Vagina (tissue), 2 donors: ENCODE measurements around the gene STARD13. TPM values are rescaled to one million over a fixed set of nuclear protein-coding genes. Genes with fewer than 3 reads are reported as not detected.
A peak's percentile ranks its signal among the peaks of the same experiment; 100 is the strongest.
"Not testable (repeated sequence)": the region's sequence is repeated elsewhere in the genome, so short reads cannot be mapped to it uniquely, and the experiment has no call there.

ENCODE experiments used
- DNase-seq, 2 donors: peaks; one replicate each; pipeline ENCODE4 v3.0.0-alpha.2; 2017; ENCODE audit errors: extremely low spot score in 2 of 2
- H3K27ac ChIP-seq: fragments of 200-600 bp; sonication (generic); one replicate; pipeline ENCODE4 v1.5.1; 2019
- H3K27me3 ChIP-seq: fragments of 200-600 bp; sonication (generic); one replicate; pipeline ENCODE4 v1.5.1; 2019
- H3K36me3 ChIP-seq, 2 donors: fragments of 200-600 bp; sonication (generic); one replicate each; pipeline ENCODE4 v1.5.1; 2017 to 2019
- H3K4me1 ChIP-seq: fragments of 200-600 bp; sonication (generic); one replicate; pipeline ENCODE4 v1.5.1; 2019
- H3K4me3 ChIP-seq, 2 donors: fragments of 200-600 bp; sonication (generic); 1 replicate in 1 of 2; 2 replicates in 1 of 2; pipeline ENCODE4 v1.5.1; 2016 to 2019
- H3K9me3 ChIP-seq: fragments of 200-600 bp; sonication (generic); one replicate; pipeline ENCODE4 v1.5.1; 2019
- POLR2A ChIP-seq, 2 donors: fragments of 450-650 bp; IDR thresholded peaks; one replicate each; pipeline ENCODE4 v1.6.1; 2017; ENCODE audit warnings: antibody characterized with exemption in 2 of 2, mild to moderate bottlenecking in 2 of 2, moderate library complexity in 2 of 2
- POLR2AphosphoS5 ChIP-seq, 2 donors: sonication (generic); formaldehyde crosslinking; IDR thresholded peaks; one replicate each; pipeline ENCODE4 v1.9.0; 2017; ENCODE audit warnings: antibody characterized with exemption in 2 of 2, mild to moderate bottlenecking in 2 of 2, low read depth in 1 of 2; ENCODE audit not compliant: insufficient read depth in 1 of 2
- intact Hi-C: fragments of 100-400 bp; cut with DNase I; formaldehyde crosslinking; loops from one replicate; pipeline ENCODE4 v1.15.1; 2023
- total RNA-seq: library from RNA; depleted of rRNA; stranded (reverse); fragments of >200 nt; gene quantifications from one replicate; pipeline ENCODE4 v1.2.3, GENCODE V29; 2016
- TF ChIP-seq, protein P1 (sequence below), 3 experiments: fragments of 450-650 bp in 2 of 3; fragments of 200-600 bp in 1 of 3; sonication (generic) in 1 of 3; IDR thresholded peaks; one replicate each; pipeline ENCODE4 v1.5.1; 2017 to 2019; ENCODE audit warnings: antibody characterized with exemption in 3 of 3, mild to moderate bottlenecking in 2 of 3, moderate library complexity in 2 of 3

STARD13 gene
- total RNA-seq, 1 donor from 2014 or later = 33.1 TPM

DNA sequence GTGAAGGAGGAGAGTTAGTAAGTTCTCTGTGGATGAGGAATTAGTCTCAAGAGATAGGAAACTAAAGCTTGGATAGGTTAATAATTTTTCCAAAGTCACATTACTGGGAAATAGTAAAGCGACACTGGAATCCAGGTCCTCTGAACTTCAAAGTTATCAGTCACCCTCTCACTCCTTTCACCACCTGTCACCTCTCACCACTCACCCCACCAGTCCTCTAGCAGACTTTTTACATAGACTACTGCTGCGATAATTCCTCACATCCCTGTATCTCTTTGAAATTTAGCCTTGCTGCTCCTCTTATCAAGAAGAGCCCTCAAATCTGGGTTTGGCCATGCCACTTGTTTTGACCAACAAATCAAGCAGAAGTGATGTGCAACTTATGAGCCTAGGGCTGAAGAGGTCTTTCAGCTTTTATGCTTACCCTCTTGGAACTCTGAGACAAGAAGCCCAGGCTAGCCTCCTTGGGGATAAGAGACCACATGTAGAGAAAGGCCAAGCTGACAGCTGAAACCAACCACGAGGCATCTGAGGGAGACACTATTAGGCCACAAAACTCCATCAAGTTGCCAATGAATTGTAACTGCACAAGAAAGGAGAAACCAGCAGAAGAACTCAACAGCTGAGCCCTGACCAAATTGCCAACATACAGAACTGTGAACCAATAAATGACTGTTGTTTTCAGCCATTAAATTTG lies 41.2 kb downstream of the STARD13 start:
- TF ChIP-seq POLR2AphosphoS5 (IDR thresholded peaks at IDR 0.05; ENCODE audit: insufficient read depth in 1 of 2, low read depth in 1 of 2) (no peak), POLR2A (IDR thresholded peaks at IDR 0.05) (no peak)
- TF ChIP-seq, protein P1, sequence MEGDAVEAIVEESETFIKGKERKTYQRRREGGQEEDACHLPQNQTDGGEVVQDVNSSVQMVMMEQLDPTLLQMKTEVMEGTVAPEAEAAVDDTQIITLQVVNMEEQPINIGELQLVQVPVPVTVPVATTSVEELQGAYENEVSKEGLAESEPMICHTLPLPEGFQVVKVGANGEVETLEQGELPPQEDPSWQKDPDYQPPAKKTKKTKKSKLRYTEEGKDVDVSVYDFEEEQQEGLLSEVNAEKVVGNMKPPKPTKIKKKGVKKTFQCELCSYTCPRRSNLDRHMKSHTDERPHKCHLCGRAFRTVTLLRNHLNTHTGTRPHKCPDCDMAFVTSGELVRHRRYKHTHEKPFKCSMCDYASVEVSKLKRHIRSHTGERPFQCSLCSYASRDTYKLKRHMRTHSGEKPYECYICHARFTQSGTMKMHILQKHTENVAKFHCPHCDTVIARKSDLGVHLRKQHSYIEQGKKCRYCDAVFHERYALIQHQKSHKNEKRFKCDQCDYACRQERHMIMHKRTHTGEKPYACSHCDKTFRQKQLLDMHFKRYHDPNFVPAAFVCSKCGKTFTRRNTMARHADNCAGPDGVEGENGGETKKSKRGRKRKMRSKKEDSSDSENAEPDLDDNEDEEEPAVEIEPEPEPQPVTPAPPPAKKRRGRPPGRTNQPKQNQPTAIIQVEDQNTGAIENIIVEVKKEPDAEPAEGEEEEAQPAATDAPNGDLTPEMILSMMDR (IDR thresholded peaks at IDR 0.05) = no peak
- no peak overlapping the region for H3K27ac ChIP-seq
- H3K4me3 ChIP-seq = no peak overlapping the region
- H3K36me3 ChIP-seq = no peaks in the 10 kb centered on the region
- no peaks in the 10 kb centered on the region for H3K4me1 ChIP-seq
- intact Hi-C loops = no loop called here
- H3K9me3 ChIP-seq = no peaks in the 10 kb centered on the region
- H3K27me3 ChIP-seq = no peaks in the 10 kb centered on the region
- DNase-seq = no peak

DNA sequence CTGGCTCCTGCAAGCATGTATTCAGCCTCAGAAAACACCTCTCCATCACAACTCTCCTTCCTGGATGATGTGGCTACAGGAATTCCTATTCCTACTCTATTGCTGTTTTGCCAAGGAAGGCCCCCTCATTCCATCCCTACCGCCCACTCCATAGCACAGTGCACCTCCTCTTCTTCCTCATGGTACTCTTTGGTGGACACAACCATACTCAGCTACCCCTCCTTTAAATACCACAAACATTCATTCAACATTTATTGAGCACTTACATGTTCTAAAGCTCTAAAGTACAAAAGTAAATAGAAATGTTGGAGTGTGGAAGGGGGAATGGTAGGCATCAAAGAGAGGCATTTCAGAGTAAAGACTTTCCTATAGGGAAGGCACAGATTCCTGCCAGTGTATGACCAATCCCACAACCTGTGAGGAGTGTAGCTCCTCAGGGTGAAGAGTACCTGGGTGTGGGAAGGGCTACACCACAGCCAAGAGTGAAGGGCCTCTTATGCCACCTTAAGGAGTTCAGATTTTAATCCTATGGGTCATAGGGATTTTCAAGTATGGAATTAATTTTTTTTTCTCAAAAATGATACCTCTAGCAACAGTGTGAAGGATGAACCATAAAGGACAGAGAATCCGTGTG lies 42.5 kb downstream of the STARD13 start:
- Histone ChIP-seq H3K4me3 (no peak overlapping the region), H3K4me1 (no peaks in the 10 kb centered on the region), H3K27ac (no peak overlapping the region), H3K36me3 (no peaks in the 10 kb centered on the region), H3K27me3 (no peaks in the 10 kb centered on the region), H3K9me3 (no peaks in the 10 kb centered on the region)
- intact Hi-C loops = no loop called here
- DNase-seq = no peak
- TF ChIP-seq, protein P1 (IDR thresholded peaks at IDR 0.05) = no peak
- TF ChIP-seq POLR2A (IDR thresholded peaks at IDR 0.05) (no peak), POLR2AphosphoS5 (IDR thresholded peaks at IDR 0.05; ENCODE audit: insufficient read depth in 1 of 2, low read depth in 1 of 2) (no peak)

DNA sequence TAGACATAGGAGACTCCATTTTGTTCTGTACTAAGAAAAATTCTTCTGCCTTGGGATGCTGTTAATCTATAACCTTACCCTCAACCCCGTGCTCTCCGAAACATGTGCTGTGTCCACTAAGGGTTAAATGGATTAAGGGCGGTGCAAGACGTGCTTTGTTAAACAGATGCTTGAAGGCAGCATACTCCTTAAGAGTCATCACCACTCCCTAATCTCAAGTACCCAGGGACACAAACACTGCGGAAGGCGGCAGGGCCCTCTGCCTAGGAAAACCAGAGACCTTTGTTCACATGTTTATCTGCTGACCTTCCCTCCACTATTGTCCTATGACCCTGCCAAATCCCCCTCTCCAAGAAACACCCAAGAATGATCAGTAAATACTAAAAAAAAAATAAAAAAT lies 43.2 kb downstream of the STARD13 start:
- H3K4me1 ChIP-seq, DNase-seq, H3K36me3 ChIP-seq, H3K9me3 ChIP-seq, intact Hi-C loops, H3K4me3 ChIP-seq, H3K27ac ChIP-seq, H3K27me3 ChIP-seq: not testable (repeated sequence)

DNA sequence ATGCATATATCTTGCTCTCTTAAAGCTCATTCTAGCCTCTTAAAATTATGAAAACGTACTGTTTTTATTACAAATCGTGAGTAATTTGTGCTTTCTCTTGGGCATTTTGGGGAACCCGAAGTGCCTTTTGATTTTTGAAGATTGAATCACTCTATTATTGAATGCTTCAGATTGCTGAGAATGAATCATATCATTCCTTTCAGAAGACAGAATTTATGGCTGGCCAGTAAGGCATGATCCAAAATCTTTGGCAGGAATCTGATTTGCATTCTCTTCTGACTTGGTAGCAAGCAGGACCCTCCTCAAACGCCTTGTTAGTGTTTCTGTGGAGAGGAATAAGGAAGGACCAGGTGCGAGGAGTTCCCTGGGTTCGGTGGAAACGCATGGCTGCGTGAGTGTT lies 49.5 kb downstream of the STARD13 start:
- TF ChIP-seq, protein P1 (IDR thresholded peaks at IDR 0.05) = no peak
- TF ChIP-seq POLR2A (IDR thresholded peaks at IDR 0.05) (no peak), POLR2AphosphoS5 (IDR thresholded peaks at IDR 0.05; ENCODE audit: insufficient read depth in 1 of 2, low read depth in 1 of 2) (no peak)
- H3K9me3 ChIP-seq = no peaks in the 10 kb centered on the region
- no peaks in the 10 kb centered on the region for H3K27me3 ChIP-seq
- no peaks in the 10 kb centered on the region for H3K36me3 ChIP-seq
- no peak overlapping the region for H3K4me3 ChIP-seq
- intact Hi-C loops = no loop called here
- DNase-seq = no peak
- peaks cover 22% of the 10 kb centered on the region for H3K4me1 ChIP-seq
- H3K27ac ChIP-seq = peak overlapping the region; percentile 5

DNA sequence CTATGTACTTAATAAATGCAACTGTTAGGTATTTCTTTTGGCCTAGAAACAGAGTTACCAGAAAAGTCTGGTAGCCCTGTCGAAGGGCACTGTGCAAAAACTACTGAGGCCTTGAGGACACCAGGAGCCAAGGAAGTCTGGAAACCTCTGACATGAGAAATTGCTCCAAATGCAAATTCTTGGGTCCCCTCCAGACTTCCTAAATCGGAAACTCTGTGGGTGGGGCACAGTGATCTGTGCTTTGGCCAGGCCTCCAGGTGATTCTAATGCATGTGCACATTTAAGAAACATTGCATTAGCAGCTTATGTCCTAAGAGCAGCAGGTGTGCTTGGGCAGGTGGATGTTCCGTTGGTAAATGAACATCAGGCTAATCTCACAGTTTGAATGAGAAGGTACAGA lies 50.0 kb downstream of the STARD13 start:
- Histone ChIP-seq H3K4me1 (peaks cover 26% of the 10 kb centered on the region), H3K9me3 (no peaks in the 10 kb centered on the region), H3K27ac (peak overlapping the region; percentile 5), H3K36me3 (no peaks in the 10 kb centered on the region), H3K27me3 (no peaks in the 10 kb centered on the region), H3K4me3 (no peak overlapping the region)
- DNase-seq = no peak
- intact Hi-C loops = no loop called here
- TF ChIP-seq POLR2AphosphoS5 (IDR thresholded peaks at IDR 0.05; ENCODE audit: insufficient read depth in 1 of 2, low read depth in 1 of 2) (no peak), POLR2A (IDR thresholded peaks at IDR 0.05) (no peak)
- TF ChIP-seq, protein P1 (IDR thresholded peaks at IDR 0.05) = no peak
